GM21360 (cell line): ENCODE measurements around the gene HS6ST3.

Experiments
- ATAC-seq: cut with Tn5 transposase; IDR thresholded peaks from one replicate; pipeline ENCODE4 v1.9.1; 2021; ENCODE audit warnings: mild to moderate bottlenecking, moderate library complexity; ENCODE audit not compliant: unreplicated experiment

HS6ST3 gene

DNA sequence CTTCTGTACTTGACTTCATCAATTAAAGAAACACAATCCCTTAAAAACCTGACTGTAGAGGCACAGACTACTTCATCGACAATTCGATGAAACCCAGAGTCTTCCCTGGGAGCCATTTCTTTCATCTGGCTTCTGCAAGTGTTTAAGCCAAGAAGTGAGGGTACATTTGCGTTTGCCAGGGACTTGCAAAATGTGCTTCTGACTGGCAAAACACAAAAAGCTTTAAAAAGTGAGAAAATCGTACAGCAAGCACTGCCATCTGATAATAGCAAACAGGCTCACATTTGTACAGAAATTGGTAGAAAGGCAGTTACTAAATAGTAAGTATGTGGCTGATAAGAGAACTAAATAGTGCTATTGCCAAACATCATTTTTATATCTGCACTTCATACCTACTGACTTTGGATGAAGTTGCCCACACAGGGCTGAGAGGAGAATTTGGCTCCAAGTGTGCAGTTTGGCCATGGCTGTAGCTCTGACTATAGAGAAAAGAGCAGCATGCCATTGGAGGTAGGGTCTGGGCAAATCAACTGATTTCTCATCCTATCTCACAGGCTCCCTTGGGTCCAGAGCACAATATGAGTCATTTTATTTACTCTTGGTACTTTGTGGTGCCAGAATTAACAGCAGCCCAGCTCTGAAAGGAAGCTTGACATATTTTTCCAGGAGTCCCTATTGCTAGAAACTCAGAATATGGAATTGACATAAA lies 546.2 kb downstream of the HS6ST3 start:
- ATAC-seq = no peak

GRCh38 chr13:96637039-96637438 lies 547.1 kb downstream of the HS6ST3 start:
- no peak for ATAC-seq

- ATAC-seq = no peak
Observed at GRCh38 chr13:96646101-96646500, 556.2 kb downstream of the HS6ST3 start.

DNA sequence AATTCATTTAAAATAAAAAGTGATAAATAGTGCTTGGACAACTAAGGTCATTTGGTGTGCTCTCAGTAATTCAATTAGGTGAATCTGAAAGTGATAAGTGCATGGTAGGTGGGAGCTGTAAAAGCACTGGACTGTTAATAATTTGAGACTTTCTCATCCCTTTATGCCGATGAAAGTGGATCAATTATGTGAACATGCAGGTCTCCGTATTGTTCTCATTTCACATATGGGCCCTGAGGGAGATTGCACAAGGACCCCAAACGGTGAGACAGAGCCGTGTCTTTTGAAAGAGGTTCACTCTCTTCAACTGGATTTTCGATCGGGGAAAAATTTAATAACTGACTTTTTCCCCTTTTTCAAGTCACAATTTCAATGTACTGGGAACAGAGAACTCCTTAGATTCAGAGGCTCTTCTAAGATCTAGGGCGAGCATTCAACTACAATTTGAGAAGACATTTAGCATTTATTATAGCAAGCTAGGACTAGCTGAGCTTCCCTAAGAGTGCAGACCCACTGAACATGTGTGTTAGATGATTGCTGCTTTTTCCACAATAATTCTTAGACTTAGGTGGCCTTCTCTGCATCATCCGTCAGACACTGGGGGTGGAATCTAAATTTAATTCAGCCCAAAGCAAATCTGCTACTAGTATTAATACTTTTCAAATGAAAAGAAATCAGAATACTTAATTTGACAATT lies 556.8 kb downstream of the HS6ST3 start:
- no peak for ATAC-seq

DNA sequence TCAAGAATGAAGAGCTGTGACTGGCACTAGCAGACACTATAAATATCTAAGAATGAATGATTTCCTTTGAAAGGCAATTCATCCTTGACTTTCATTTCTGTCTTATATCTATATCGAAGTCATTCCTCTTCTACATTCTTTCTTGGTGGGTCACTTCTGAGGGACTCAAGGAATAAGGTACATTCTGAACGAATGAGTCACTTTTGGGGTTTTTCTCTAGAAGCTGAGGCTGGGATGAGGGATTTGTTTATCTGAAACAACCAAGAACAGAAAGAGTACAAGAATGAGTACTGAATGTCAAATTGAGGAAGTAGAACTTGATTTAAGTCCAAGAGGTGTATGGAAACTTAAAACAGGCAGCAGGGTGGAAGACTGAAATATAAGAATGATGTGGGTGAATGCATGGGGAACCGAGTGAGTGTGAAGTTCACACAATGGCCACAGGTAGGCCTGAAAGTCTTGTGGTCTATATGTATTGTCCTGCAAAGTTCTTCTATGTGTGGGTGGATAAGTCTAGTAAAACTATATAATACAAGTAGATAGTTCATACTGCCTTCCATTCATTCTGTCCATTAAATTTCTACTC lies 560.5 kb downstream of the HS6ST3 start:
- peak; percentile 98 for ATAC-seq

DNA sequence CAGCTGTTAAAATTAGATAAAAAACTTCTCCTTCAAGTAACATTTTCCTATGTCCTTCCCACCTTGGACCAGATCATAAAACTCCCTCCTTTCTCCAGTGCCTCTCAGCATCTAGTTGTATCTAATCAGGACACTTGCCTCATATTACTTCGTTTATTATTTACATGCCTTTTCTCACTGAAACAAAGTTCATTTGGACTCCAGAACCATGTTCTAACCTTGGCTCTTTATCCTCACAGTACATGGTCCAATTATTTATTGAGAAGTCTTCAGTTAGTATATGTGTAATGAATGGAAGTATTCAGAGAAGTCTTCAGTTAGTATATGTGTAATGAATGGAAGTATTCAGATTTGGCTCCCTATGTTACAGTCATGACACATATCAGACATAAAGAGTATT lies 561.7 kb downstream of the HS6ST3 start:
- no peak for ATAC-seq

DNA sequence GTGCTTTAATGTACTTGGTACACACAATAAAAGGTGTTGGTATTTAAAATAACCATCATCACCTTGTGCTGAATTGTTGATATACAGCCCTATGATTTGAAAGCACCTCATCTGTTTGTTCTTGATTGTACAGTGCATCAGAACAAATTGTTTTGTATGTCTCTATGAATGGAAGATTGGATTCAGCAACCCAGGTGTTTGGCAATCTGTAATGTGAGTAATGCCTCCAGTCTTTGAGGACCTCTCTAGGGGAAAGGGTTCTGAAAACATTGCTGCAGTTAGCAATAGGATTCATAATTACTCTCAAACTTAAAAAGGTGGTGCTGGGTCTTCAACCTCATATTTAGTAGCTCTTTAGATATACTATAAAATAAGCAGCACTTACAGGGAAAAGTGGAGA lies 562.6 kb downstream of the HS6ST3 start:
- no peak for ATAC-seq

- ATAC-seq = no peak
Observed at GRCh38 chr13:96661612-96662011, 571.7 kb downstream of the HS6ST3 start.

GRCh38 chr13:96662036-96662435 lies 572.1 kb downstream of the HS6ST3 start:
- ATAC-seq = no peak

- ATAC-seq = no peak
Observed at GRCh38 chr13:96667294-96668018, 577.5 kb downstream of the HS6ST3 start.

- ATAC-seq = no peak
Observed at GRCh38 chr13:96671073-96671472, 581.2 kb downstream of the HS6ST3 start.

DNA sequence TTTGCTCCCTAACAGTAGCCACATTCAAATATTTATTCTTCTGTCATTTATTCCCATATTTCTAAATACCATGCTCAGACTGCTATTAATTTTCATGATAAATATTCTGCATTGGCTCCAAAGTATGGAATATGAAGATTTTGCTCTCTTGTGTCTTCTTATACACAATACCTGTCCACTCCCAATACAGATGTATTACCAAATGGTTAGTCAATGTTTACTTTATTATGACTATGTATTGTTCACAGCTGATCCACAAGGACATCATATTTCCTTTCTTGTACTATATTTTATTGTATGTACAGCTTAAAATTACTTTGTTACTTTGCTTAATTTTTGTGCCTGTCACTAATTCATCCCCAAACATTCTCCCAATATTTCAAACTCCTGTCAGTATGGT lies 582.1 kb downstream of the HS6ST3 start:
- no peak for ATAC-seq

GRCh38 chr13:96673825-96674224 lies 583.9 kb downstream of the HS6ST3 start:
- no peak for ATAC-seq

DNA sequence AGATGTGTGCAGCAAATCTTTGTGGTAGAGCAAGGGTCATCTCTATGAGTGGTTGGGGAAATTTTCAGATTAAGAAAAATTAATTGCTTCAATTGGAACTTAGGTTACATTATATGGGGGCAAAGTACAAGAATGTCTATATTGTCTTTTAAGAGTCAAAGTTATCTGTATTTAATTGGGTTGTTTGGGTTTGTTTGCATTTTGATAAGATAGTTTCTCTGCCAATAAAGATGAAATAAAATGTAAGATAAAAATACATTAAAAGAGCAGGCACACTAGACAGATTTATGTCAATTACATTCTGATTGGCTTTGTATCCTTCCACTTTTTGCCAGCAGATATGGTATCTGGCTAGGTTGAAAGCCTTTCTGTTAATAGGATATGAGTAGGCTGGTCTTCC lies 587.1 kb downstream of the HS6ST3 start:
- no peak for ATAC-seq

DNA sequence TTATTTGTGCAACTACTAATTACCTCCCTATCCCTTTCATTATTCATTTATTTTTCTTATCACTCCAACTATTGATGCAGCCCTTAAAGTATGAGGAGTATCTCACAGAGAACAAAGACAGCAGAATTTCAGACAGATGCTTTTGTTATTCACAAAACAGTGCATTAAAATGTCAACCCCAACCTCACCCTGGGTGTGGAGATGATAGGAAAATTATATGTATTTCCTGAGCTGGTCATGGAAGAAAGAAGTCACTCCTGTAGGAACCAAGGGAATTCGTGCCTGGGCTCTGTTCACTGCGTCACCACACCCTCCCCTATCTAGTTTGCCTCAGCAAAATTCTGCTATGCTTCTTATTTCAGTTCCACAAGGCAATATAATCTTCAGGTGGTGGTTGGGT lies 588.9 kb downstream of the HS6ST3 start:
- ATAC-seq = no peak

- ATAC-seq = no peak
Observed at GRCh38 chr13:96680898-96681297, 591.0 kb downstream of the HS6ST3 start.

- ATAC-seq = no peak
Observed at GRCh38 chr13:96681766-96682165, 591.9 kb downstream of the HS6ST3 start.

GRCh38 chr13:96684469-96684868 lies 594.6 kb downstream of the HS6ST3 start:
- no peak for ATAC-seq

DNA sequence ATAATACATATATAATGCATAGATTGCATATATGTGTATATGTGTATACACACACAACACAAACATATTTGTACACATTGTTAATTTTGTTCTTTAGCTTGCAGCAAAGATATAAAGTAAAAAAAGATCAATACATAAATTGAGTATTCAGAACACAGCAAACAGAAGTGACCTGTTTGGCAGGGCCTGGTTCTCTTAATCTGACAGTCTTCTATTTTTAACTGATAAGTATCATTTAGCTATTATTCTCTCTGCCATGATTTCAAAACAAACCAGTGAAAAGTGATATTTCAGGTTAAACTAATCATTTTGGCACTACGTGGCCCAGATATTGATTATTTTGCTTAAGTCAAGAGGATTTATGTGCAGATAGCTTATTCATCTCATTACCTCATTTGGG lies 595.0 kb downstream of the HS6ST3 start:
- no peak for ATAC-seq

GRCh38 chr13:96686286-96686685 lies 596.4 kb downstream of the HS6ST3 start:
- no peak for ATAC-seq

DNA sequence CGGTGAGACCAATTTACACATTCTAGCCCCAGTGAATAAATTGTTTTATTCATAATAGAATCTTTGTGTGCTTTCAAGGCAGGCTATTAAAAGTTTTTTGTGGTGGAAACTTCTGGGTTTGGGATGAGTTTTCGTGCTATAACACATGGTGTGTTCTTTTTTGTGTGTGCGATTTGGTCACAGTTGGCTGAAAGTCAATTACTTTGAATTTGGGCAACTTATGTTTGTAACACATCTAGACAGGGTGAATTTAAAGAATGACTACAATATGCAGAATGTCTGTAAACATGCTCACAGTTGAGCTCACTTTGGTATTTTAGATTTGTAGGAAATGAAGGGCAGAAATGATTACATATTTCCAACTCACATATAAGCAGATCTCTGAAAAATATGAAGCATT lies 597.3 kb downstream of the HS6ST3 start:
- no peak for ATAC-seq

DNA sequence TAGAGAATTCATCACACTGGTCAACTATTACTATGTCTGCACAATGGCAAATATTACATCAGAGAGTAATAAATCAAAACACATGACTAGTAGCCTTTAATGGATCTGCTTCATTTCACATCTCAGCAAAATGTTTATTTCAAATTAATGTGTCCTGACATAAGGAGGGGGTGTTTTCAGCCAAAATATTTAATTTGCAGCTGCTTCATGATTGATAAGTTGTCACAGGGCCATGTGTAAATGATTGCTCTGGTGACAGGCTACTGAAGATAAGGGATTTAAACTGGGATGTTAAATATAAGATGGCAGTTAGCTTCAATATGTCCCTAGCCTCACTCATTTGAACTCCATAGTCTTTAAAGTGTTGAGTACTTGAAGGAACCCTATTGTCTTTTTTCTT lies 601.1 kb downstream of the HS6ST3 start:
- no peak for ATAC-seq
